ENCODE measurements around the gene POLG.

DNA sequence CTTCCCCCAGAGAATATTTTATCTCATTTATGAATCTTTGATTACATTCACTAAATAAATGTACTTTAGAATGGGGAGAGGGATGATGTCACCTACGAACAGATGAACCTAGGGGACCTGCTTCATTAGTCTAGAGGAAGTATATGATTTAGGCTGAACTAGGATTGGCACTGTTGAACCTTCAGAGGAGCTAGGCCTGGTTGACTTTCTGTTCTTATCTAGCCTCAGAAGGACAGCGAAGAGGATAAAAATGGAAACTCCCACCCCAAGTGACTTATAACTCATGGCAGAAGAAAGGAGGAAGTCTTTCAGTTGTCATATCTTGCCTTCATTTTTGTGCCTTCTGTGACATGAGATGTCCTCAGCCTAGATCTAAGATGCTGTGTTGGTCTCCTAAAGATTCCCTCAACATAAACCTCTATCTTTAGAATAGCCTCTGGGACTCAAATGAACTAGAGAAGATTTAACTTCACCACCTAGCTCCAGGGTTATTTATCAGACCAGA, 42.6 kb downstream of the POLG start:
- TF ChIP-seq POLR2A (IDR thresholded peaks at IDR 0.05; ENCODE audit: low read length) (no peak), HOXB5 (CRISPR knock-in tag; IDR thresholded peaks at IDR 0.05) (no peak), JUNB (IDR thresholded peaks at IDR 0.05) (no peak), EP300 (IDR thresholded peaks at IDR 0.05) (no peak), HEYL (CRISPR knock-in tag; IDR thresholded peaks at IDR 0.05) (no peak), CEBPB (IDR thresholded peaks at IDR 0.05) (no peak), TP53 (CRISPR knock-in tag; IDR thresholded peaks at IDR 0.05) (no peak), ZC3H11A (IDR thresholded peaks at IDR 0.05) (no peak), CHD2 (IDR thresholded peaks at IDR 0.05; ENCODE audit: low read length, partially characterized antibody) (no peak), RCOR1 (IDR thresholded peaks at IDR 0.05; ENCODE audit: low read depth, low read length) (no peak)
- TF ChIP-seq, protein P1, sequence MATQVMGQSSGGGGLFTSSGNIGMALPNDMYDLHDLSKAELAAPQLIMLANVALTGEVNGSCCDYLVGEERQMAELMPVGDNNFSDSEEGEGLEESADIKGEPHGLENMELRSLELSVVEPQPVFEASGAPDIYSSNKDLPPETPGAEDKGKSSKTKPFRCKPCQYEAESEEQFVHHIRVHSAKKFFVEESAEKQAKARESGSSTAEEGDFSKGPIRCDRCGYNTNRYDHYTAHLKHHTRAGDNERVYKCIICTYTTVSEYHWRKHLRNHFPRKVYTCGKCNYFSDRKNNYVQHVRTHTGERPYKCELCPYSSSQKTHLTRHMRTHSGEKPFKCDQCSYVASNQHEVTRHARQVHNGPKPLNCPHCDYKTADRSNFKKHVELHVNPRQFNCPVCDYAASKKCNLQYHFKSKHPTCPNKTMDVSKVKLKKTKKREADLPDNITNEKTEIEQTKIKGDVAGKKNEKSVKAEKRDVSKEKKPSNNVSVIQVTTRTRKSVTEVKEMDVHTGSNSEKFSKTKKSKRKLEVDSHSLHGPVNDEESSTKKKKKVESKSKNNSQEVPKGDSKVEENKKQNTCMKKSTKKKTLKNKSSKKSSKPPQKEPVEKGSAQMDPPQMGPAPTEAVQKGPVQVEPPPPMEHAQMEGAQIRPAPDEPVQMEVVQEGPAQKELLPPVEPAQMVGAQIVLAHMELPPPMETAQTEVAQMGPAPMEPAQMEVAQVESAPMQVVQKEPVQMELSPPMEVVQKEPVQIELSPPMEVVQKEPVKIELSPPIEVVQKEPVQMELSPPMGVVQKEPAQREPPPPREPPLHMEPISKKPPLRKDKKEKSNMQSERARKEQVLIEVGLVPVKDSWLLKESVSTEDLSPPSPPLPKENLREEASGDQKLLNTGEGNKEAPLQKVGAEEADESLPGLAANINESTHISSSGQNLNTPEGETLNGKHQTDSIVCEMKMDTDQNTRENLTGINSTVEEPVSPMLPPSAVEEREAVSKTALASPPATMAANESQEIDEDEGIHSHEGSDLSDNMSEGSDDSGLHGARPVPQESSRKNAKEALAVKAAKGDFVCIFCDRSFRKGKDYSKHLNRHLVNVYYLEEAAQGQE (IDR thresholded peaks at IDR 0.05), result no peak
- TF ChIP-seq, protein P2, sequence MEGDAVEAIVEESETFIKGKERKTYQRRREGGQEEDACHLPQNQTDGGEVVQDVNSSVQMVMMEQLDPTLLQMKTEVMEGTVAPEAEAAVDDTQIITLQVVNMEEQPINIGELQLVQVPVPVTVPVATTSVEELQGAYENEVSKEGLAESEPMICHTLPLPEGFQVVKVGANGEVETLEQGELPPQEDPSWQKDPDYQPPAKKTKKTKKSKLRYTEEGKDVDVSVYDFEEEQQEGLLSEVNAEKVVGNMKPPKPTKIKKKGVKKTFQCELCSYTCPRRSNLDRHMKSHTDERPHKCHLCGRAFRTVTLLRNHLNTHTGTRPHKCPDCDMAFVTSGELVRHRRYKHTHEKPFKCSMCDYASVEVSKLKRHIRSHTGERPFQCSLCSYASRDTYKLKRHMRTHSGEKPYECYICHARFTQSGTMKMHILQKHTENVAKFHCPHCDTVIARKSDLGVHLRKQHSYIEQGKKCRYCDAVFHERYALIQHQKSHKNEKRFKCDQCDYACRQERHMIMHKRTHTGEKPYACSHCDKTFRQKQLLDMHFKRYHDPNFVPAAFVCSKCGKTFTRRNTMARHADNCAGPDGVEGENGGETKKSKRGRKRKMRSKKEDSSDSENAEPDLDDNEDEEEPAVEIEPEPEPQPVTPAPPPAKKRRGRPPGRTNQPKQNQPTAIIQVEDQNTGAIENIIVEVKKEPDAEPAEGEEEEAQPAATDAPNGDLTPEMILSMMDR (IDR thresholded peaks at IDR 0.05), result no peak
- TF ChIP-seq, protein P3, sequence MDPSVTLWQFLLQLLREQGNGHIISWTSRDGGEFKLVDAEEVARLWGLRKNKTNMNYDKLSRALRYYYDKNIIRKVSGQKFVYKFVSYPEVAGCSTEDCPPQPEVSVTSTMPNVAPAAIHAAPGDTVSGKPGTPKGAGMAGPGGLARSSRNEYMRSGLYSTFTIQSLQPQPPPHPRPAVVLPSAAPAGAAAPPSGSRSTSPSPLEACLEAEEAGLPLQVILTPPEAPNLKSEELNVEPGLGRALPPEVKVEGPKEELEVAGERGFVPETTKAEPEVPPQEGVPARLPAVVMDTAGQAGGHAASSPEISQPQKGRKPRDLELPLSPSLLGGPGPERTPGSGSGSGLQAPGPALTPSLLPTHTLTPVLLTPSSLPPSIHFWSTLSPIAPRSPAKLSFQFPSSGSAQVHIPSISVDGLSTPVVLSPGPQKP (IDR thresholded peaks at IDR 0.05; ENCODE audit: low read depth, low read length), result no peak
